GM18511 (cell line): ENCODE measurements around the gene IL18RAP.

Experiments used
- ATAC-seq: cut with Tn5 transposase; IDR thresholded peaks from one replicate; pipeline ENCODE4 v1.9.1; 2021; ENCODE audit warnings: mild to moderate bottlenecking, moderate library complexity; ENCODE audit not compliant: unreplicated experiment

IL18RAP gene

DNA sequence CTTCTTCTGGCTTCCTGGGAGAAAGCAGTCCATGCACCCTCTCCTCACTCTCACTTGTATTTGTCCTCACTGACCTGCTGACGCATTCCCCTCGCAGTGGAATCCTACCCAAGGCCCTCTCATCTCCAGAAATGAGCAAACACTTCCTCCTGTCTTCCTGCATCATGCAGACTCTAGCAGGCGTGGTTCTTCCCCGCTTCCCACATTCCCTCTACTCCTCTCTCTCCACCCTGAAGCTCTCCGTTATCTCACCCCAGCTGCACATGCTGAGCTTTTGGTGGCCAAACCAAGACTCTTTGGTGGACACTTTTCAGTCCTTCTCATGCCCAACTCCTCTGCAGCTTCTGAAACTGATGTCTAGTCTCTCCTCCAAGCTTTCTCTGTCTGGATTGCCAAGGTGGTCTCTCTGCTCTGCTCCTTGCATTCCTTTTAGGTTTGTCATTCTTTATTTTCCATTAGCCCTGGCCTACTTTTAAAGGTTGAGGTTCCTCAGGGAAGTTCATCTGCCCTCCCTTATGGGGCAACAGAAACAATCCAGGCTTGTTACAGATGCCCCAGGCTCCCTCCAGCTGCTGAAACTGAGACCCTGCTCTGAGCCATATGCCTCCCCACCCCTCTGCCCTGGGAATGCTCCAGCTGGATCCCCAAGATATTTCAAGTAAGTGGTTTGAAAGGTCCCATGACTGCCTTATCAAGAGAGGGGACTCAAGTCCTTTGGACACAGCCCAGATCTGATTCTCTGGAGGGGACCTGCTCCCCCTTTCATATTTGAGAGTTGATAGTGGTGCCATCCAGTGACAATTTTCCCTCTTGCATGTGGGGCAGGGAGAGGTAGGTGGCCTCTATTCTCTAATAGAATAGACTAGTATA lies 835 bp upstream of the IL18RAP start:
- ATAC-seq: no peak

DNA sequence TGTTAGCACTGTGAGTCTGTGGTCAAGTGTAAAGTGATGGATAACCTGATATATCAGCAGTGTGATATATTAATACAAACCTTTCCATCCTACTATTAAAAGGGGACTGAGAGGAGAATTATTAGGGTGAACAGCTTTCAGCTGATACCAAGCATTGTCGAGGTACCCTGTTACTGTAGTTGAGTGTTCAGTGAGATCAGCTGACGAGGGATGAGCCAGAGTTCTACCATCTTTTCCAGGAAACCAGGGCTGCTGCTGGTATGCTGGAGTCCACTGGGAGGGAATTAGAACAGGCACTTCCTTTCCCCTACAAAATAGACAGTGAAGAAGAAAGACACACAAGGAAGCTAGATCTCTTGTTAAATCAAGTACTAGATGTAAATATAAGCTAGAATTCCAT lies 408 bp downstream of the IL18RAP start:
- ATAC-seq: no peak

DNA sequence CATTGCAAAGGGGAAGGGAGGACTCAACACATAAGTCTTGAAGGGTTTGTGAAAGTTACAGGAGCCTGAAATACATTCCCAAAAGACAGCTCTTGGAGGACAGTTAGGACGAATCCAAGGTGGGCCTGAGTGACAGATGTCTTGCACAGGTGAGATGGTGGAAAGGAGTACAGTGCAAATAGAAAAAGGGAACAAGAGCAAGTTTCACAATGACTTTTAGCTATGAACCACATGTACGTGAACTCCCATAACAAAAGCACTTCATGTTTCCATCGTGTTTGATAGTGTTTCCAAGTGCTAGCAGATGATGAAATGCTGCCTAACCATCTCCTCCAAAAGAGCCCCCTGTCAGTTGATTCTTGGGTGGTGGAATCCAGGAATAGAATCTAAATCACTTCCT lies 1.8 kb downstream of the IL18RAP start:
- peak; percentile 92 for ATAC-seq

DNA sequence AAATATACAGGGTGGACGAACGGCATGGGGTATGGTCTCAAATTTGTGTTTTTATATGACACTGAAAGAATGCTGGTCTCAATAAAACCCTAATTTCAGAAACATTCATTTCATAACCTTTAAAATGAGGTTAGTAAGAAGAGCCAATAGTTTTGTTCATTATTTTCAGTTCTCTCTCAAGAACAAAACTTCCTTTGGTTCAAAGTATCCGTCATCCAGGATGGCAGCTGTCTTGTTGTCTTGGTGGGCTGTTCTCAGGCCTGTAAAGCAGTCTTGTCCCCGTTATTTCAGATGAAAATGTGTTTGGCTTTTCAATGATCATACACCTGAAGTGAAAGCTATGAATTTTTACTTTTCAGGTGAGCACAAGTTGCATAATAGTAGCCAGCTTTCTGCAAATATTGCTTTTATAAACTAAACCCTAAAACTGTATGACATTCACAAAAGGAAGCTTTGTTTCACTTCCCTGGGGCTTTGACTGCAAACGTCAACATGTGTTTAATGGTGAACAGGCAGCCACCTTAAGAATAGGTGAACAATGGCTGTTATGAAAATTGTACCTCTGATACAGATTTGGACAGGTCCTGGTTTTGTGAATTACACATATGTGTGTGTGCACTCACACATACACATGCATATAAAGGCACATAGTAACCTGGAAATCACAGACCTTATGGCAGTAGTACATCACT lies 2.6 kb downstream of the IL18RAP start:
- ATAC-seq: no peak

DNA sequence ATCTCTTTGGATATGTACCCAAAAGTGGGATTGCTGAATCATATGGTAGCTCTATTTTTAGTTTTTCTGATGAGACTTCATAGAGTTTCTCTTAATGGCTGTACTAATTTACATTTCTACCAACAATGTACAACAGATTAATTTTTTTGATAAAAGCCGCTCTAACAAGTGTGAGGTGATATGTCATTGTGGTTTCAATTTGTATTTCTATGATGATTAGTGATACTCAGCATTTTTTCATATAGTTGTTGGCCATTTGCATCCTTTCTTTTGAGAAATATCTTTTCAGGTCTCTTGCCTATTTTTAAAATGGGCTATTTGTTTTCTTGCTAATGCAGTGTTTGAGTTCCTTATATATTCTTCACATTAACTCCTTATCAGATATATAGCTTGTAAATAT lies 4.3 kb downstream of the IL18RAP start:
- no peak for ATAC-seq

DNA sequence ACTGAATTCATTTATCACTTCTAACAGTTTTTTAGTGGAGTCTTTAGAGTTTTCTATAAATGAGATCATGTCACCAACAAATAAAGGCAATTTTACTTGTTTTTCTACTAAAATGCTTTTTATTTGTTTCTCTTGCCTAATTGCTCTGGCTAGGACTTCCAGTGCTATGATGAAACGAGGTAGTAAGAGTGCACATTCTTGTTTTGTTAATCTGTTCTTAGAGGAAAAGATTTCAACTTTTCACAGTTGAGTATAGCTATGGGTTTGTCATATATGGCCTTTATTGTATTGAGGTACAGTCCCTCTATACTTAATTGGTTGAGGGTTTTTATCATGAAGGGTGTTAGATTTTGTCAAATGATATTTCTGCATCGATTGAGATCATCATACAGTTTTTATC lies 5.6 kb downstream of the IL18RAP start:
- no peak for ATAC-seq

DNA sequence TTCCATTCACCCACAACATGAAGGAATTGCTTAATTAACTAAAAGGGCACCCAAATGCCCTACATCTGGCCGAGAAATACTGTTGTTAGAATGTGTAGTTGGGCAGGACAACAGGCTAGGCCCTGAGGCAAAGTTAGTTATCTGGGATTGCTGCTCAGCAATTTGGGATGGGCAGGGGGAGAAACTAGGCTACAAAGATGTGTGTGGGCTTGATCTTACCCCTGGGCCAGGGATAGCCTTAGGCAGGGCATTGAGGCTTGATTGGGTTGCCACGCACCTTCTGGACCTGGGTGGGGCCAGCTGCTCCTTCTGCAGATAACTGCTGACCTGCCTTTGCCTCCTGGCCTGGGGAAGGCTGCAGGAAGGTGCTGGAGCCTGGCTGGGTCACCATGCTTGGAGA lies 9.4 kb downstream of the IL18RAP start:
- ATAC-seq: no peak

DNA sequence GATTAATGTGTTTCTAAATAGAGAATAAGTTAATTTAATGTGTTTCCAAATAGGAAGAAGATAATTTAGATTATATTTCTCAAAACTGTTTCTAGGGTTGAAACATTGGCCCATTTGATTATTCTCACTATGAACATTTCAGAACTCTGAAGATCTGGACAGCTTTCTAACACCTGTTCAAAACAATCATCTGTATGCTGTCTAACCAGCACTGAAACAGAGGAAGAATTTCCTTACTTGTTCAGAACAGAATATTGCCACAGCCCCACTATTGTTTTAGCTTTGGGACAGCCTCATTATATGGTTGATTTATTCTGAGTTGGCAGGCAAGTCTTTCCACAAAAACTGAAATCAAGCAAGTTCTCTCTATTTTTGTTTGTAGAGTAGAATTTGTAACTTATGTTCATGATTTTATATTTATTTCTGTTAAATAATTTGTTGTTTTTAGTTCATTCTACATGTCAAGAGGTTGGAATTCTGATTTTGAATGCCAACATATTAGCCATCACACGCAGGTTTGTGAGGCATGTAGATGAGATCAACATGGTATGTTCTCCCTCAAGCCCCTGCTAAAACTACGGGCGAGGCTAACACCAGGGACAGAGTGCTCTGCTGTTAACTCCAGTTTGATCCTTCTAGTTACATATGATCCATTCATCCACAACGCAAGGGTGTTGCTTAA lies 11.2 kb downstream of the IL18RAP start:
- no peak for ATAC-seq

DNA sequence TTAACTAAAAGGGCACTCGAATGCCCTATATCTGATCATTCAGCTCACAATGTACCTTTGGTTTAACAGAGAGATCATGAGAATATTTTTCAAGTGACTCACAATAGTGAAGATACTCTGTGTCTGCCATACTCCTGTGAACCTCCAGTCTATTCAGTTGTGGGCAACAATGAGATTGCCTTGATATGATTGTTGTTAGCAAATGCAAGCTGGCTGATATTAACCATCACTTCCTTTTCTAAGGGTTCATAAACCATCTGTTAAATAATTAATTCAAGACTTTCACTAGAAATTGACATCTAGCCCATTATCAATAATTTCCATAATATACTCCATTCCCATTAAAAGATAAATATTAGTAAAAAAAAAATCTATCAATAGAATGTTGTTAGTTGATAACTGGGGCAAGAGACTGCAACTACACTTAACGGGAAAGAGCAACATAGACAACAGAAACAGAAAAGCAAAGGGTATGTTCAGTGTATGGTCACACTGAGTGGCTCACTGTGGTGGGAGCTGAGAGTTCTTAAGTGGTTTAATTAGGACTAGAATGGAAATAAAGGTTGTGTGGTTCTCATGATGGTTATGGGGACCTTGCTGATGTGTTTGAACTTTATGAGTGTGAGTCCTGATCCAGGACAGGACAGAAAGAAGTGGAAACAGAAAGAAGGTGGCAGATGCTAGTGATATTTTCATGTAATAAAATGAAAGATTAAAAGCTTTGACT lies 11.9 kb downstream of the IL18RAP start:
- peak; percentile 57 for ATAC-seq

DNA sequence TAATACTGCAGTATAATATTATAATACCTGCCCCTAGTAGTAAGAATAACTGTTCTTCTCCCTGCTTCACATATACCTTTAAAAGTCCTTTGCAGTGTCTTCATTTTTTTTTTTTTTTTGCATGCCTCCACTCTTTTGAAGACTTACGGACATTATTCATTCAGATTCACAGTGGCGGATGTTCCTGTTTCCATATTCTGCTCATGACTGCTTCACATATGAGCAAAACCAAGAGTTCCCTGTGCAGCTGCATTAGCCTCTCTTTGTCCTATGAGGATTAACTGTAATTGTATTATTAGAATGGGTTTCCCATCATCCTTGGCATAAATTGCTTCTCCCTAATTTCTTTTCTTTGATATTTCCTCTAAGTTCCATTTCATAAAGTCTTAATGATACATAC lies 12.8 kb downstream of the IL18RAP start:
- no peak for ATAC-seq

DNA sequence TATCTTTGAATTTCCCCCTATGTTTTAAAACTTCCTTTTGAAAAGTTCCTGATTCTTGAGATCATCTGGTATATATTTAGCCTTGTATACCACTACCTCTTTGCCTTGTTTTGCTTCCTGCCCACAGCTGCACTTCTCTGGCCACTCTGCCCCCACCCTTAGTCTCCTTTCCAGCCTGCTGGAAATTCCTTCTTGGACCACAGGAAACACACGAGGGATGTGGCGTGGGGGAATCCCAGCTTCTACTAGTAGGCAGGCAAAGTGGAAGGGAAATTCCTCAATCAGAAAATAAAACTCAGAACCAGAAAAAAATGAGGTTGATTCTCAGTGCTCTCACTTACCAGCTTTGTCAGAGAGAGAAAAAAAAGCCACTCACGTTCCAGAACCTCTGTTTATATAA lies 13.4 kb downstream of the IL18RAP start:
- ATAC-seq: no peak

DNA sequence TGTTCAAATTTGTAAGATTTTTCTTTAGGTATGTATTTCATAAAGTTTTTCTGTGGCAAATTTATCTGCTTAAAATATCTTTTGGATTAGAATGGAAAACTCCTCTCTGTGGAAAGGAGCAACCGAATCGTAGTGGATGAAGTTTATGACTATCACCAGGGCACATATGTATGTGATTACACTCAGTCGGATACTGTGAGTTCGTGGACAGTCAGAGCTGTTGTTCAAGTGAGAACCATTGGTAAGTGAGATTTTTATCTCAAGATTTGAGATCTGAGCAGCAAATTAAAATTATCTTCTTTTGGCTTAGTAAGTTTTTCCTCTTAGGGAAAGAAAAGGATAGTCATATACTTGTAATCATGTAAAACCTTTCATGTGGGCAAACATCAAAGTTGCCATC lies 14.2 kb downstream of the IL18RAP start:
- no peak for ATAC-seq

DNA sequence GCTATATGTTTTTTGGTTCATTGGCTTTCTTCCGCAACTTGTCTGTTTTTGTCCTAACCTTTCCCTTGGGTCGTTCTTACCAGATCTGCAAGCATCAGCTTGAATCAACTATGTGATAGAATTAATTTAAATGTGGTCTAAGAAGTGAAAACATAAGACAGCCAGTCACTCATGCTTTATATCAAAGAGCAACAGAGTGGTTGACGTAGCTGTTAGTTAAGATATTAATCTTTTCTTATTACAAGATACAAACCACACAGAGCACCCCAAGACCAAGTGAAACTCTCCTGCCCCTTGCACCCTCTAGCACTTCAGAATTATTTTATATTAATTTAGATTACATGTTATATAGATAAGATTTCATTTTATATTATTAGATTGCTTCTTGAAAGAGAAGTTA lies 15.2 kb downstream of the IL18RAP start:
- no peak for ATAC-seq

DNA sequence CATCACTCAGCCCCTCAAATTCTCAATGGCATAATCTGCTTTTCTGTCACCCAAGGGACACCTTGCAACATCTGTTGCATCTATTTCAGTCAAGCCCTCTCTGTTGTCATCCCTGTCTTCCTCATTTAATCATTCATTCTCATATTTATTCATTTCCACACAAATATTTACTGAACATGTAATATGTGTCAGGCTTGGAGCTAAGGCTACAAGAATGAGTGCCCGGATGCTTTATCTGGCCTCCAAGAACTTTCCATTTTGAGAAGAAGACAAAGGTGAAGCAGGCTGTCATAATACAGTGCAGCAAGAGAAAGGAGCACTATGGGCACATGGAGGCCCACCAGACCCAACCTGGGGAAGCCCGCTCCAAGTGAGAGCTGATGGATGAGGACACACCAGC lies 15.6 kb downstream of the IL18RAP start:
- ATAC-seq: no peak

DNA sequence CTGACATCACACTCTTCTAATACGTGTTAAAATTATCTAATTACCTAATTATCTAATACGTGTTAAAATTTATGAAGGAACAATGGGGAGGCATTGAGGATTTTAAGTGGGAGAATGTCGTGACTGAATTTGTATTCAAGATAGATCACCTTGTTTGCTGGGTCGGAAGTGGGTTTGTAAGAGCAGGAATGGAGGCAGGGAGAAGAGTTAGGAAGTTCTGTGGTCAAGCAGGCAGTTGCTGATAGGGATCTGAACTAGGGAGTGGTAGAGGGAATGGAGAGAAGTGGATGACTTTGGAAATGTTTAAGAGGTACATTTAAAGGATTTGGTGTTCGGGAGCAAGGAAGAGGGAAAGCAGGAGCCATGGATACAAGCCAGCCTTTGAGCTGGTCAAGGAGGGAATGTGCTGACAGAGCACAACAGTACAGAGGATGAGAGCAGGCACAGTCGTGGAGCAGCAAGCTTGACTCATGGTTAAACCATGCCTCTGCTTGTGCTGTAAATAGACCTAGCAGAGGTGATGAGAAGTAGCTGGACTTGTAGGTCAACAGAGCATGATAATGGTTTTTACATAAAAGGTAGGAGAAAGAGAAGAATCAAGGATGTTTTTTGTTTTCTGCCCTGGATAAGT lies 16.2 kb downstream of the IL18RAP start:
- ATAC-seq: no peak

DNA sequence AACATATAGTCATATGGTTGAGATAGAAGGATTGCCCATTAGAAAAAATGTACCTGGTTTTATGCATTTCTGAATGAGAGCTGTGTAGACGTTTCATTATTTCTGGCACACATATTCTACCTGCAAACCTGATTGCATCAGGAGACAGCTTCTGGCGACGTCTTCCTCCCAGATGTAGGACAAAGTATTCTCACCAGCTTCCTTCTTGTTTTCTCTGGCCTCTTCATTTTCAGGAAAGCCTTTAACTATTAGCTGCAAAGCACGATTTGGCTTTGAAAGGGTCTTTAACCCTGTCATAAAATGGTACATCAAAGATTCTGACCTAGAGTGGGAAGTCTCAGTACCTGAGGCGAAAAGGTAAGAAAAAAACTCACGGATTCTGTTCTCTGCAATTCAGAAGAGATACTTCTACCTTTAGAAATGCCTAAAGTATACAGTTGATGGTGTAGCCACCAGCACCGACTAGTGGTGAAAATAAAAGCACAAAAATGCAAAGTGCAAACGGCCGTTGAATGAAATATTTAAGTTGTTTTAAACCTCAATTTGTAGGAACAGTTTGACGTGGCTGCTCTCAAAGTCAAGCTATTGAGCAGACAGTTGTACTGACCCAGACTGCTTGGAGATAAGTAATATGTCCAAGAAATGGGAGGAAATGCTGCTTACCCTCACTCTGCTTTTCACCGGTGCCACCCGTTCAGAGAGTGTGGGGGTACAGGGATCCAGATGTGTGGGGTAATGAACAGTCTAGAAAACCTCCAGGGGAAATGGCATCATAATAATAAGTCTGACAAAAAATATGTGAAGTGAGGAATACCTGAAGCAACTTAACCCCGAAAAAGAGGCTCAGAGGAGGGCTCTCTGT lies 20.2 kb downstream of the IL18RAP start:
- ATAC-seq: no peak

DNA sequence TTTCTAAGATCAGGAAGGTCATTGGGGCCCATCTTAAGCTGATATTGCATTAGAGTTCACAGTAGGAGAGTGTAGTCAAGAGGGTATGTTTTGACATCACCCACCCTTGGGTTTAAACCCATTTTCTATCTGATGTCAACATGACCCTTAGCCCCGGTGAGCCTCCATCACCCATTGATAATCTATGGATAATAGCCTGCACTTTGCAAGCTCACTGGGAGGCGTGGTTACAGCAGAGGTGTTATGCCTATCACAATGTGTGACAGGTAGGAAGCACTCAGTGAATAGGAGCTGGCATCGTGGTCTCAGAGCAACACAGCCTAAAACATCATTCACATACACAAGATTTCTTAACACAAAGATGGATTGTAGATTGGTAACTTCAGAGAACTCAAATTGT lies 21.3 kb downstream of the IL18RAP start:
- no peak for ATAC-seq

DNA sequence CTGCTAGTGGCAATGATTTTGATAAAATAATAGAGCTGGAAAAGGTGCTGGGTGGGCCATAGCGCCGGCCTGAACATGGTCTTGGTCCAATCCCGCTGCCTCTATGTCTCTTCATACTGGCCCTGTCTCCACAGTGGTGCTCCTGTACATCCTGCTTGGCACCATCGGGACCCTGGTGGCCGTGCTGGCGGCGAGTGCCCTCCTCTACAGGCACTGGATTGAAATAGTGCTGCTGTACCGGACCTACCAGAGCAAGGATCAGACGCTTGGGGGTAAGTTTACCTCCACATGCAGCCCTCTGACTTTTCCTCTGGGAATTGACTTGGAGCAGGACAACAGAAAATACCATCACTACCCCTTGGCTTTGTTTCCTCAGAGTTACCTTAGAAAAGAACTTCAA lies 24.0 kb downstream of the IL18RAP start:
- no peak for ATAC-seq

DNA sequence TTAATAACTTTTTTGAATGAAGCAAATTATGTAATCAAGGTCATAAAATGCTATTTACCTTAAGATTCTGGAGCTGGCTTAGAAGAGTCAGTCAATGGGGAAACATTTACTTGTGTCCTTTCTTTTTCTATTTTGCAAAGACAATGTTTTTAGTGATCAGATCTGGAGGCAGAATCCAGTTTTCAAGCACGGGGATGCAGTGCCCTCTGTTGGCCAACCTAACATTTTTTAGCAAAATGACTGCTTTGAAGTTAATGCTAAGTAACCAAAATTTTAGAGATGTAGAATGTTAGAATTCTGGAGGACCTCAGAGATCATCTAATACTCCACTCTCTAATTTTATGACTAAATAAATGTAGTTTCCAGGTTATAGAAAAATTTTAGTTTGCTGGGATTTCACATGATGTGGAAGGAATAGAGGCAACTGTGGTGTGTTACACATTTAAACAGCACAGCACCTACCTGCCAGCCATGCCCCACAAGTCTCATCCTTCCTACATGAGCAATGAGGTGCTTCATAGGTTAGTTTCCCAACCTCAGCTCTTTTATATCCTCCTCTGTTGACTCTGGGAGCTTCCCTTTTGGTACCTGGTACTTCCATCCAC lies 26.5 kb downstream of the IL18RAP start:
- ATAC-seq: no peak
